Pancreas (tissue), 10 donors: ENCODE measurements around the gene B4GALNT4. TPM values are rescaled to one million over a fixed set of nuclear protein-coding genes. Genes with fewer than 3 reads are reported as not detected.
A peak's percentile ranks its signal among the peaks of the same experiment; 100 is the strongest.
"Not testable (repeated sequence)": the region's sequence is repeated elsewhere in the genome, so short reads cannot be mapped to it uniquely, and the experiment has no call there.

Source experiments
- ATAC-seq, 4 donors: fragments of 200-7000 bp; cut with Tn5 transposase; one replicate each; pipeline versions ENCODE4 v1.8.0 to v1.9.1; 2020; ENCODE audit warnings: mild to moderate bottlenecking in 4 of 4, moderate library complexity in 4 of 4
- DNase-seq, 6 donors: peaks; one replicate each; pipeline ENCODE4 v3.0.0-alpha.2; 2020
- FAIRE-seq: peaks from 2 replicates; lab custom pipeline; 2012; peaks lifted over from hg19 to GRCh38; lab: Jason Lieb, UNC
- H3K27ac ChIP-seq, 4 donors: fragments of 200-600 bp; sonication (generic); 1 replicate in 3 of 4; 2 replicates in 1 of 4; pipeline versions ENCODE4 v1.5.0 to v1.8.0; 2020
- H3K27me3 ChIP-seq, 4 donors: fragments of 200-600 bp; one replicate each; pipeline ENCODE4 v1.8.0; 2021
- H3K36me3 ChIP-seq, 3 donors: fragments of 200-600 bp; sonication (generic) in 1 of 3; one replicate each; pipeline versions ENCODE4 v1.5.0 to v1.8.0; 2020 to 2021
- H3K4me1 ChIP-seq, 3 donors: fragments of 200-600 bp; one replicate each; pipeline ENCODE4 v1.8.0; 2021
- H3K4me3 ChIP-seq, 4 donors: fragments of 200-600 bp; sonication (generic) in 2 of 4; one replicate each; pipeline versions ENCODE4 v1.5.0 to v1.8.0; 2020 to 2021
- H3K9me3 ChIP-seq, 4 donors: fragments of 200-600 bp; one replicate each; pipeline ENCODE4 v1.8.0; 2021
- whole genome bisulfite sequencing, 2 donors: extraction: QIAGEN DNeasy Blood & Tissue Kit; methylation state at CpG; one replicate each; pipeline ENCODE4 v1.1.7; 2013; 5-methylcytosine and 5-hydroxymethylcytosine counted together
- intact Hi-C, 3 donors: fragments of 100-400 bp; cut with DNase I; formaldehyde crosslinking; loops; one replicate each; pipeline versions ENCODE4 v1.11.1 to v1.14.2; 2022
- polyA plus RNA-seq, 2 donors: library from polyadenylated mRNA; stranded (reverse); fragments of 200-250 nt; gene quantifications; one replicate each; pipeline ENCODE4 v1.2.3, GENCODE V29; 2013
- total RNA-seq, 6 donors: library from RNA; stranded (reverse); fragmentation: NEBNext Ultra II Directional in 4 of 6; extraction: Animal tissue kit (Norgen Biotek cat#: 25700) in 4 of 6; gene quantifications; one replicate each; pipeline versions ENCODE4 v1.2.1 to v1.2.4, GENCODE V29; 2021 to 2023
- TF ChIP-seq, protein P1 (sequence below), 4 donors: fragments of 200-600 bp; sonication (generic) in 3 of 4; IDR thresholded peaks; one replicate each; pipeline versions ENCODE4 v1.5.0 to v1.8.0; 2021; ENCODE audit warnings: antibody characterized with exemption in 4 of 4
- donor health status: healthy with polysubstance abuse.
- donor health status: DM: no; HTN: no; CAD: no; lungs with moderate emphysema.
- donor health status: DM: no; HTN: no; CAD: no.
- donor health status: control.
- donor health status: control.
- donor health status: Bipolar disorder and iron deficiency.
- donor health status: DM: yes; HTN: yes; CAD: no.
- donor health status: DM: no; HTN: no; CAD: no.
- donor health status: DM: no; HTN: no; CAD: no.
- donor health status: DM: yes; HTN: yes; CAD: no.

Gene B4GALNT4
- total and polyA plus RNA-seq, 8 donors, result 0.95 to 25.9 (median 2.0) TPM

DNA sequence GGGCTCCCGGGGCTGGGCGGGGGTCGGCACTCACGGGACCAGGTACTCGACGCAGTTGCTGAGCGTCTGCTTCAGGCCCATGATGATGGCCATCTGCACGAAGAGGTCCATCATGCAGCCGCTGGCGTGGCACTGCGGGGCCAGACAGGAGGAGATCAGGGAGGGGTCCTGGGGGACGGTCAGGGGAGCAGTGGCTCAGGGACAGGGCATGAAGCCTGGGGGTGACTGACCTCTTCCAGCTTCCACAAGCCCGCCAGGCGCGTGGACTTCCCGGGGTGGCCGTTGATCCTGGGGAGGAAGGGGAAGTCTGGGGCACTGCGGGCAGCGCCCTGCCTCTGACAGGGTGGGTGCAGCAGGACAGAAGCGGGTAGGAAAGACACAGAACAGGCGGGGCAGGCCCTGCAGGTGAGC, 51.6 kb downstream of the B4GALNT4 start:
- H3K4me3 ChIP-seq, result no peak overlapping the region
- DNase-seq (peak in 3 of 6 donors; percentile 23 to 67 (median 44)), ATAC-seq (no peak), FAIRE-seq (no peak)
- H3K4me1 ChIP-seq, result peaks cover 0 to 4% (median 0%) of the 10 kb centered on the region in 3 donors
- H3K36me3 ChIP-seq, result no peaks in the 10 kb centered on the region
- intact Hi-C loops, result no loop called here
- WGBS, 2 donors, result 92 to 93% methylated on average over 18 to 21 of the region's 21 CpGs
- TF ChIP-seq, protein P1, sequence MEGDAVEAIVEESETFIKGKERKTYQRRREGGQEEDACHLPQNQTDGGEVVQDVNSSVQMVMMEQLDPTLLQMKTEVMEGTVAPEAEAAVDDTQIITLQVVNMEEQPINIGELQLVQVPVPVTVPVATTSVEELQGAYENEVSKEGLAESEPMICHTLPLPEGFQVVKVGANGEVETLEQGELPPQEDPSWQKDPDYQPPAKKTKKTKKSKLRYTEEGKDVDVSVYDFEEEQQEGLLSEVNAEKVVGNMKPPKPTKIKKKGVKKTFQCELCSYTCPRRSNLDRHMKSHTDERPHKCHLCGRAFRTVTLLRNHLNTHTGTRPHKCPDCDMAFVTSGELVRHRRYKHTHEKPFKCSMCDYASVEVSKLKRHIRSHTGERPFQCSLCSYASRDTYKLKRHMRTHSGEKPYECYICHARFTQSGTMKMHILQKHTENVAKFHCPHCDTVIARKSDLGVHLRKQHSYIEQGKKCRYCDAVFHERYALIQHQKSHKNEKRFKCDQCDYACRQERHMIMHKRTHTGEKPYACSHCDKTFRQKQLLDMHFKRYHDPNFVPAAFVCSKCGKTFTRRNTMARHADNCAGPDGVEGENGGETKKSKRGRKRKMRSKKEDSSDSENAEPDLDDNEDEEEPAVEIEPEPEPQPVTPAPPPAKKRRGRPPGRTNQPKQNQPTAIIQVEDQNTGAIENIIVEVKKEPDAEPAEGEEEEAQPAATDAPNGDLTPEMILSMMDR (IDR thresholded peaks at IDR 0.05), result no peak
- no peaks in the 10 kb centered on the region for H3K27me3 ChIP-seq
- no peaks in the 10 kb centered on the region for H3K9me3 ChIP-seq
- H3K27ac ChIP-seq, result no peak overlapping the region

DNA sequence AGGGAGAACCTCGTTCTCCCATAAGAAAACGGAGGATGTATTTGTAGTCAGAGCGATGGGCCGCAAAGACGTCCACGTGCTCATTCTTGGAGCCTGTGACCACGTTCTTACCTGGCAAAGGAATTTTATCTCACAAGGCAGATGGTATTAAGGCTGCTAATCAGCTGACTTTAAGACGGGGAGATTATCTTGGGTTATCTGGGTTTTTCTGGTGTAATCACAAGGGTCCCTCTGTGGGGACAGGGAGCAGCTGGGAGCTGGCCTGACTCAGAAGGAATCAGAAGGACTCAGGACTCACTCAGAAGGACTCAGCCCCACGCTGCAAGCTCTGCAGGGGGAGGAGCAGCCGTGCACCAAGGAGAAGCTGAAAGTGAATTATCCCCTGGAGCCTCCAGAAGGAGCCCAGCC, 53.0 kb downstream of the B4GALNT4 start:
- ATAC-seq (no peak), DNase-seq (no peak), FAIRE-seq (no peak)
- Histone ChIP-seq H3K4me1 (no peaks in the 10 kb centered on the region), H3K9me3 (no peaks in the 10 kb centered on the region), H3K36me3 (no peaks in the 10 kb centered on the region), H3K27me3 (no peaks in the 10 kb centered on the region), H3K4me3 (no peak overlapping the region), H3K27ac (no peak overlapping the region)
- 81 to 84% methylated on average over 10 of the region's 10 CpGs for WGBS, 2 donors
- intact Hi-C loops, result no loop called here
- TF ChIP-seq, protein P1 (IDR thresholded peaks at IDR 0.05), result no peak

DNA sequence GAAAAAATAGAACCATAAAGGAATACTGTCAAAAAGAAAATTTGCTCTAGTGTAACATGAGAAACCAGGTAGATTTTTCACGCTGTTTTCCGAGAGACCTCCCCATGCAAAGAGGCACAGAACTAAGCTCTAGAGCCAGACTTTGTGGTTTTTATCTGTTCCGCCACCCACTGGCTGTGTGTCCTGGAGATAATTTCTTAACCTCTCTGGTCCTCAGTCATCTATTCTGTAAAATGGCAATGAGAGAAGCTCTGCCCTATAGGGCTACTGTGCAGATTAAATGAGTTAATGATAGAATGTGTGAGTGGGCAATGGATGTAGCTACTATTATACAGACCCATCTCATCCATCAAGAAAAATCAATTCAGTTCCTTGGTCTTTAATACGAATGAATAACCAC, 54.9 kb downstream of the B4GALNT4 start:
- Histone ChIP-seq H3K4me3 (no peak overlapping the region), H3K27ac (no peak overlapping the region), H3K27me3 (no peaks in the 10 kb centered on the region), H3K36me3 (no peaks in the 10 kb centered on the region), H3K9me3 (no peaks in the 10 kb centered on the region), H3K4me1 (no peaks in the 10 kb centered on the region)
- no peak for DNase-seq
- 87 to 91% methylated on average over 4 of the region's 4 CpGs for WGBS, 2 donors
- ATAC-seq, result no peak
- intact Hi-C loops, result no loop called here
- FAIRE-seq, result no peak
- TF ChIP-seq, protein P1 (IDR thresholded peaks at IDR 0.05), result no peak

DNA sequence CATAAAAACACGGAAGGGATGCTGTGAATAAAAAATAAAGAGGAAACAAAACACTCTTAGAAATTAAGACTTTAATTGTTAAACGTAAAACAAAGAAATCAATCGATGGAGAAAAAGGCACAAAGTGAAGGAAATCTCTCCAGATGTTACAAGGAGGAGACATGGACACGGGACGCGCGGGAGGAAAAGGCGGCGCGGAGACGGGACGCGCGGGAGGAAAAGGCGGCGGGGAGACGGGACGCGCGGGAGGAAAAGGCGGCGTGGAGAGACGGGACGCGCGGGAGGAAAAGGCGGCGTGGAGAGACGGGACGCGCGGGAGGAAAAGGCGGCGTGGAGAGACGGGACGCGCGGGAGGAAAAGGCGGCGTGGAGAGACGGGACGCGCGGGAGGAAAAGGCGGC, 55.5 kb downstream of the B4GALNT4 start:
- H3K36me3 ChIP-seq, H3K4me1 ChIP-seq, DNase-seq, intact Hi-C loops, H3K27ac ChIP-seq, H3K9me3 ChIP-seq, ATAC-seq, FAIRE-seq, H3K4me3 ChIP-seq, H3K27me3 ChIP-seq: not testable (repeated sequence)
- 80 to 81% methylated on average over 26 to 36 of the region's 45 CpGs for WGBS, 2 donors

DNA sequence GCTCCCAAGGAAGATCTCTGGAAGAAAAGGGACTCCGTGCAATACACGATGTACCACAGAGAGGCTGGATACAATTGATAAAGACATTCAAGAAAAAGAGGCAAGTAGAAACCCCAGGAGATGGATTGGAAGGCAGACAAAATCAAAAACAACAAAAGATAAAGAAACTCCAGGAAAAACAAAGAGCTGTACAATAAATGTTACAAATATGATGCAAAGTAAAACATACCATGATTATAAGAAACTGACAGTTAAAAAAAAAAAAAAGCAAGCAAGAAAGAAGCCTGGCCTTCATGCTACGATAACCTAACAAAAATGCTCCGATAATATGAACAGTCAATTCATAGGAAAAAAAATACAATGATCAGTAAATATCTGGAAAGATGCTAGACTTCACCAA, 56.0 kb downstream of the B4GALNT4 start:
- intact Hi-C loops, result no loop called here
- ATAC-seq, result no peak
- H3K27ac ChIP-seq, result no peak overlapping the region
- TF ChIP-seq, protein P1 (IDR thresholded peaks at IDR 0.05), result no peak
- H3K4me3 ChIP-seq, result no peak overlapping the region
- 76 to 84% methylated on average over 4 of the region's 4 CpGs for WGBS, 2 donors
- no peak for DNase-seq
- no peaks in the 10 kb centered on the region for H3K36me3 ChIP-seq
- no peaks in the 10 kb centered on the region for H3K9me3 ChIP-seq
- no peak for FAIRE-seq
- no peaks in the 10 kb centered on the region for H3K27me3 ChIP-seq
- H3K4me1 ChIP-seq, result no peaks in the 10 kb centered on the region
